Right lobe of liver (tissue), 6 donors: Measurements from ENCODE around the gene RIPOR3. TPM values are rescaled to one million over a fixed set of nuclear protein-coding genes. Genes with fewer than 3 reads are reported as not detected.

Experiments used
- ATAC-seq, 4 donors: fragments of 200-7000 bp; cut with Tn5 transposase; one replicate each; pipeline ENCODE4 v1.9.1; 2020; ENCODE audit warnings: mild to moderate bottlenecking in 4 of 4, moderate library complexity in 4 of 4
- DNase-seq, 3 donors: peaks; one replicate each; pipeline ENCODE4 v3.0.0-alpha.2; 2020
- H3K27ac ChIP-seq, 3 donors: fragments of 200-600 bp; one replicate each; pipeline ENCODE4 v1.8.0; 2022
- H3K27me3 ChIP-seq, 2 donors: fragments of 200-600 bp; one replicate each; pipeline ENCODE4 v1.8.0; 2022
- H3K36me3 ChIP-seq, 4 donors: fragments of 200-600 bp; sonication (generic) in 1 of 4; one replicate each; pipeline versions ENCODE4 v1.5.1 to v1.8.0; 2017 to 2022; ENCODE audit warnings: control low read depth in 1 of 4
- H3K4me1 ChIP-seq, 4 donors: fragments of 200-600 bp; sonication (generic) in 1 of 4; one replicate each; pipeline versions ENCODE4 v1.5.1 to v1.8.0; 2017 to 2022; ENCODE audit warnings: control low read depth in 1 of 4
- H3K4me3 ChIP-seq, 3 donors: fragments of 200-600 bp; one replicate each; pipeline ENCODE4 v1.8.0; 2022
- H3K9me3 ChIP-seq, 4 donors: fragments of 200-600 bp; sonication (generic) in 1 of 4; one replicate each; pipeline versions ENCODE4 v1.5.1 to v1.8.0; 2017 to 2022; ENCODE audit warnings: control low read depth in 1 of 4
- CTCF ChIP-seq, 4 donors: fragments of 200-600 bp in 3 of 4; fragments of 450-650 bp in 1 of 4; IDR thresholded peaks; one replicate each; pipeline versions ENCODE4 v1.5.1 to v1.8.0; 2016 to 2022; ENCODE audit warnings: antibody characterized with exemption in 4 of 4, mild to moderate bottlenecking in 2 of 4
- POLR2A ChIP-seq: fragments of 450-650 bp; IDR thresholded peaks from one replicate; pipeline ENCODE4 v1.6.1; 2017; ENCODE audit warnings: antibody characterized with exemption, mild to moderate bottlenecking
- WGBS: methylation state at CpG from one replicate; pipeline ENCODE4 v1.1.6; 2018; ENCODE audit warnings: low coverage, low lambda C conversion rate; ENCODE audit not compliant: insufficient coverage; ENCODE audit errors: missing lambda C conversion rate; 5-methylcytosine and 5-hydroxymethylcytosine counted together
- intact Hi-C, 2 donors: fragments of 100-400 bp; cut with DNase I; formaldehyde crosslinking; loops; one replicate each; pipeline versions ENCODE4 v1.11.2 to v1.14.1; 2022
- total RNA-seq, 6 experiments: library from RNA; depleted of rRNA in 2 of 6; stranded (reverse); fragments of >200 nt in 2 of 6; fragmentation: NEBNext Ultra II Directional in 3 of 6; extraction: Animal tissue kit (Norgen Biotek cat#: 25700) in 3 of 6; gene quantifications; one replicate each; pipeline versions ENCODE4 v1.1.0 to v1.2.4, GENCODE V29; 2016 to 2023
- donor health status: DM: no; HTN: yes; CAD: no.
- donor health status: DM: no; HTN: no; CAD: no.
- donor health status: DM: no; HTN: no; CAD: no.
- donor health status: DM: no; HTN: yes; CAD: no.
- donor health status: DM: no; HTN: yes; CAD: no.

The RIPOR3 gene
- total RNA-seq, 6 experiments from 2014 or later, result 4.8 to 13.8 (median 8.9) TPM

GRCh38 chr20:50577175-50578018 is 113.9 kb downstream of the RIPOR3 start:
- Histone ChIP-seq H3K9me3 (no peaks in the 10 kb centered on the region), H3K4me3 (no peak overlapping the region), H3K27me3 (no peaks in the 10 kb centered on the region), H3K4me1 (peaks cover 0 to 40% (median 12%) of the 10 kb centered on the region in 4 donors), H3K36me3 (peaks cover 0 to 54% (median 23%) of the 10 kb centered on the region in 4 donors), H3K27ac (peak overlapping the region in 2 of 3 donors; percentile 34 to 59)
- TF ChIP-seq CTCF (IDR thresholded peaks at IDR 0.05) (no peak), POLR2A (no peak)
- intact Hi-C loops, result loop anchor here (5.0 to 10.0 kb wide), 3 partner anchors 63 to 385 kb away; partner anchors contain the start of genes CEBPB (in 1 of the 2) and PTPN1 (in 1 of the 2)
- DNase-seq (peak; percentile 83 to 93 (median 87)), ATAC-seq (peak; percentile 62 to 63 (median 62))
- 45% methylated on average over 7 of the region's 17 CpGs for WGBS

- peak overlapping the region in 2 of 3 donors; percentile 0 to 50 for H3K27ac ChIP-seq
- 39% methylated on average over 12 of the region's 12 CpGs for WGBS
- ATAC-seq (peak; percentile 68 to 76 (median 69)), DNase-seq (peak; percentile 76 to 83 (median 83))
- intact Hi-C loops, result loop anchor here (5.0 to 10.0 kb wide), 3 partner anchors 61 to 384 kb away; partner anchors contain the start of genes CEBPB (in 1 of the 2) and PTPN1 (in 1 of the 2)
- no peaks in the 10 kb centered on the region for H3K9me3 ChIP-seq
- peaks cover 0 to 44% (median 15%) of the 10 kb centered on the region in 4 donors for H3K36me3 ChIP-seq
- H3K27me3 ChIP-seq, result no peaks in the 10 kb centered on the region
- peaks cover 0 to 46% (median 14%) of the 10 kb centered on the region in 4 donors for H3K4me1 ChIP-seq
- H3K4me3 ChIP-seq, result no peak overlapping the region
- TF ChIP-seq POLR2A (no peak), CTCF (IDR thresholded peaks at IDR 0.05) (peak; percentile 79 to 88 (median 82))
Observed at GRCh38 chr20:50575865-50576720, 115.2 kb downstream of the RIPOR3 start.

DNA sequence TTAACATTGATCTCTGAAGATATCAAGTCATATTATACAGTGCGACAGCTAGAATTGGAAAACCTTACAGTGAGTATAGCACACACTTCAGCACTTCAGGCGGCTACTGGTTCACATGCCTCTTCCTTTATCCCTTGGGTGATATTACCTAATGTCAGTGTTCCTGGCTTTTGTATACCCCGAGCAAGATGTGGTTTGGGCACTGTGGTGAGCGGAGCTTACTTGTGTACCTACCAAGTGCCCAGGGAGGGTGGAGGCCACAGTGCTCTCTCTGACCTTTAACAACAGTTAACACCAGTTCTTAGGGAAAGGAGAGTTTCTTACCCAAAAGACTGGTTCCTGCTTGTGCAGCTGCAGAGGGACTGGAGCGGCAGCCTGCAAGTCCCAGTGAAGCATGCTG is 116.8 kb downstream of the RIPOR3 start:
- no peak for TF ChIP-seq POLR2A
- TF ChIP-seq CTCF (IDR thresholded peaks at IDR 0.05), result no peak
- WGBS, result 86% methylated on average over 3 of the region's 5 CpGs
- Histone ChIP-seq H3K4me3 (no peak overlapping the region), H3K27ac (no peak overlapping the region), H3K9me3 (no peaks in the 10 kb centered on the region), H3K4me1 (peaks cover 0 to 46% (median 14%) of the 10 kb centered on the region in 4 donors), H3K27me3 (no peaks in the 10 kb centered on the region), H3K36me3 (peaks cover 0 to 34% (median 8%) of the 10 kb centered on the region in 4 donors)
- DNase-seq (no peak), ATAC-seq (no peak)
- intact Hi-C loops, result loop anchor here in 1 of 2 donors (10.0 kb wide), 2 partner anchors 60 to 100 kb away; partner anchors contain the start of gene PTPN1

- Histone ChIP-seq H3K4me3 (no peak overlapping the region), H3K9me3 (no peaks in the 10 kb centered on the region), H3K27ac (peak overlapping the region in 2 of 3 donors; percentile 64 to 84), H3K4me1 (peaks cover 0 to 46% (median 14%) of the 10 kb centered on the region in 4 donors), H3K36me3 (peaks cover 0 to 32% (median 7%) of the 10 kb centered on the region in 4 donors), H3K27me3 (no peaks in the 10 kb centered on the region)
- DNase-seq, result no peak
- intact Hi-C loops, result loop anchor here in 1 of 2 donors (10.0 kb wide), 2 partner anchors 59 to 99 kb away; partner anchors contain the start of gene PTPN1
- 85% methylated on average over 5 of the region's 9 CpGs for WGBS
- no peak for TF ChIP-seq CTCF (IDR thresholded peaks at IDR 0.05)
- no peak for TF ChIP-seq POLR2A
- no peak for ATAC-seq
Observed at GRCh38 chr20:50574108-50574507, 117.2 kb downstream of the RIPOR3 start.
